ENCODE results near the gene PRSS27. TPM values are rescaled to one million over a fixed set of nuclear protein-coding genes. Genes with fewer than 3 reads are reported as not detected.

PRSS27 gene
- polyA plus RNA-seq, 1 donor (not counting 4 experiments of a cell fraction or from before 2014, with no cell fraction given): 0.20 TPM

DNA sequence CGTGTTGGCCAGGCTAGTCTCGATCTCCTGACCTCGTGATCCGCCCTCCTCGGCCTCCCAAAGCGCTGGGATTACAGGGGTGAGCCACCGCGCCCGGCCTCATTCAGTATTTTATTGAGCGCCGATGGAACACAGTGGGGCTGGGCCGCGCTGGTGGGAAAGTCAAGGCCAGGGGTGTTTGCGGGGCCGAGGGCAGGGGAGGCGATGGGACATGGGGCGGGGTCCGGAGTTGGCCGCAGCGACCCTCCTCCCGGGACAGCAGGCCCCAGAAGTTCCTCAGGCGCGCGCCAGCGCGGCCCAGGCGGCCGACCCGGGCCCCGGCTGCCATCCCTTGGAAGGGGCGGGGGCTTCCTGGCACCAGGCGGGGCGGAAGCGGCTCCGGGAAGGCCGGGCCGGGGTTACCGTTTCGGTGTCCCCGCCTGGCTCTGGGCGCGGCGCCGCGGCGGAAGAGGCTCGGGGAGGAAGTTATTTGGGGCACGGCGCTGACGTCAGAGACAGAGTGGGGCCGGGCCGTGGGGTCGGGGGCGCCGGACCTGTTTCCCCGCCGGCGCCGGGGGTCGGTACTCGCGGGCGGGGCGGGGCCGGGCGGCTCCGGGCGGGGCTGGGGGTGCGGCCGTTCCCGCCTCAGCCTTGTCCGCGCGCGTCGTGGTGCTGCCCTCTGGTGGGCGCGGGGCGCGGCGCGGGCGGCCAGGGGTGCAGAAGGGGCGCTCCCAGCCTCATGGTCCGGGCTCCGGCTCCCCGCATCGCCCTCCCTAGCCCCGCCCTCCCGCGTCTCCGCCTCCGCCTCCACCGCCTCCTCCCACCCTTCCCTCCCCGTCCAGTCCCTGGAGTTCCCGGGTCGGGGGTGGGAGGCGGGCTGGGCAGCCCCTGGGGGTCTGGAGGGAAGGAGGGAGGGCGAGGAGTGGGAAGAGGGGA, 952 bp upstream of the PRSS27 start:
- H3K9me3 ChIP-seq (ENCODE audit: control insufficient read depth, low read depth, low read length): no peaks in the 10 kb centered on the region
- no peak overlapping the region for H3K27ac ChIP-seq (ENCODE audit: control insufficient read depth, insufficient read depth, low read length)
- H3K79me2 ChIP-seq (ENCODE audit: control insufficient read depth, insufficient read depth, low read length): no peaks in the 10 kb centered on the region
- TF ChIP-seq, protein P1, sequence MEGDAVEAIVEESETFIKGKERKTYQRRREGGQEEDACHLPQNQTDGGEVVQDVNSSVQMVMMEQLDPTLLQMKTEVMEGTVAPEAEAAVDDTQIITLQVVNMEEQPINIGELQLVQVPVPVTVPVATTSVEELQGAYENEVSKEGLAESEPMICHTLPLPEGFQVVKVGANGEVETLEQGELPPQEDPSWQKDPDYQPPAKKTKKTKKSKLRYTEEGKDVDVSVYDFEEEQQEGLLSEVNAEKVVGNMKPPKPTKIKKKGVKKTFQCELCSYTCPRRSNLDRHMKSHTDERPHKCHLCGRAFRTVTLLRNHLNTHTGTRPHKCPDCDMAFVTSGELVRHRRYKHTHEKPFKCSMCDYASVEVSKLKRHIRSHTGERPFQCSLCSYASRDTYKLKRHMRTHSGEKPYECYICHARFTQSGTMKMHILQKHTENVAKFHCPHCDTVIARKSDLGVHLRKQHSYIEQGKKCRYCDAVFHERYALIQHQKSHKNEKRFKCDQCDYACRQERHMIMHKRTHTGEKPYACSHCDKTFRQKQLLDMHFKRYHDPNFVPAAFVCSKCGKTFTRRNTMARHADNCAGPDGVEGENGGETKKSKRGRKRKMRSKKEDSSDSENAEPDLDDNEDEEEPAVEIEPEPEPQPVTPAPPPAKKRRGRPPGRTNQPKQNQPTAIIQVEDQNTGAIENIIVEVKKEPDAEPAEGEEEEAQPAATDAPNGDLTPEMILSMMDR (optimal IDR thresholded peaks at IDR 0.05 in 1 of 3, IDR thresholded peaks at IDR 0.05 in 1 of 3, conservative IDR thresholded peaks at IDR 0.05 in 1 of 3; ENCODE audit: extremely low read depth in 1 of 3, insufficient read depth in 2 of 3, low read length in 3 of 3): peak in 2 of 3 experiments; percentile 65 to 76
- no peak for TF ChIP-seq EZH2 (IDR thresholded peaks at IDR 0.05; ENCODE audit: low read length)
- no peaks in the 10 kb centered on the region for H3K9me1 ChIP-seq (ENCODE audit: control insufficient read depth, extremely low read depth, insufficient read depth, low read length)
- peak overlapping the region; percentile 40 for H2AFZ ChIP-seq (ENCODE audit: control insufficient read depth, low read length)
- no peaks in the 10 kb centered on the region for H3K36me3 ChIP-seq (ENCODE audit: control insufficient read depth in 2 of 2, extremely low read depth in 1 of 2, insufficient read depth in 2 of 2, low read length in 2 of 2)
- peak overlapping the region; percentile 75 for H3K4me2 ChIP-seq (ENCODE audit: control insufficient read depth, extremely low read depth, insufficient read depth, low read depth, low read length)
- no peak for FAIRE-seq
- H3K4me1 ChIP-seq (ENCODE audit: control insufficient read depth, extremely low read depth, insufficient read depth, low read length): peaks cover 7% of the 10 kb centered on the region
- peak overlapping the region; percentile 66 for H3K9ac ChIP-seq (ENCODE audit: control insufficient read depth, extremely low read depth, insufficient read depth, low read length)
- peaks cover 7% of the 10 kb centered on the region for H3K27me3 ChIP-seq (ENCODE audit: control insufficient read depth, extremely low read depth, insufficient read depth, low read length)
- dilution Hi-C loops (cut with MboI; ENCODE audit: extremely low pct_ligation_motif_present, low sequenced_read_pairs): no loop called here
- H4K20me1 ChIP-seq (ENCODE audit: control insufficient read depth, extremely low read depth, insufficient read depth, low read length): no peaks in the 10 kb centered on the region
- H3K4me3 ChIP-seq (ENCODE audit: control insufficient read depth in 2 of 3, extremely low read depth in 1 of 3, insufficient read depth in 2 of 3, low read depth in 1 of 3, low read length in 3 of 3): peak overlapping the region; percentile 54 to 68 (median 54)
- DNase-seq (ENCODE audit: low read depth, low spot score): peak; percentile 25

DNA sequence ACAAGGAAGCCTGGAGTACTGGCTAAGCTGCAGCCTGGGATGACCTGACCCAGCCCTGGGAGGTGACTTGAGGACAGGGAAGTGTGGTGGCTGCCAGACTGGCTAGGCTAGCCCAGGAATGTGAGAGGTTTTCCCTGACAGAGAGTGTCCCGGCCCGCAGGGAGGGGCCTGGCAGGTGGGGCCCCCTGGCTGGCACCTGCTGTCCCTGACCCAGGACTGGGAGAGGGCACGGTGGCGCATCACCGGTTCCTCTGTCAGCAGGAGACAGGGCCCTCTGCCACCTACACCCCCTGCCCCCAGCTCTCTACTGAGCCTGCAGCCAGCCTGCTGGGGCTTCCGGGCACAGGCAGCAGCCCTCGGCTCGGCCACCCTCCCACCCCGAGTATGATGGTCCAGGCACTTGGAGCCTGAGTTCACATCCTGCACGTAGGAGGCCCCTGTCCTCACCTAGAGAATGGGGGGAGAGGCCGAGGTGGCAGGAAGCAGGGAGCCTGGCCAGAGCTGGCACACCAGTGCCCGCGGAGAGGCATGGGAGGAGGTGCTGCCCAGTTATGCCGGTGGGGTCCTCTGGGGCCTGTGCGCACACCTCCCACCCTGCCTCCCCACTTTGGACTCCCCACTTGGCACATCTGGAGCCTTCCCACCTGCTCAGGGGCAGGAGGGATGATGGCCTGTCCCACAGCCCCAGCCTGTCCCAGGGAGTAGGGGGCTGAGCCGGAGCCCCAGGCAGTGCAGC, 528 bp downstream of the PRSS27 start:
- Histone ChIP-seq H3K9me1 (ENCODE audit: control insufficient read depth, extremely low read depth, insufficient read depth, low read length) (no peaks in the 10 kb centered on the region), H2AFZ (ENCODE audit: control insufficient read depth, low read length) (no peak overlapping the region), H3K4me3 (ENCODE audit: control insufficient read depth in 2 of 3, extremely low read depth in 1 of 3, insufficient read depth in 2 of 3, low read depth in 1 of 3, low read length in 3 of 3) (no peak overlapping the region), H3K36me3 (ENCODE audit: control insufficient read depth in 2 of 2, extremely low read depth in 1 of 2, insufficient read depth in 2 of 2, low read length in 2 of 2) (no peaks in the 10 kb centered on the region), H3K79me2 (ENCODE audit: control insufficient read depth, insufficient read depth, low read length) (no peaks in the 10 kb centered on the region), H3K9ac (ENCODE audit: control insufficient read depth, extremely low read depth, insufficient read depth, low read length) (no peak overlapping the region), H3K4me1 (ENCODE audit: control insufficient read depth, extremely low read depth, insufficient read depth, low read length) (peaks cover 7% of the 10 kb centered on the region), H3K27me3 (ENCODE audit: control insufficient read depth, extremely low read depth, insufficient read depth, low read length) (peaks cover 8% of the 10 kb centered on the region), H3K4me2 (ENCODE audit: control insufficient read depth, extremely low read depth, insufficient read depth, low read depth, low read length) (no peak overlapping the region), H3K27ac (ENCODE audit: control insufficient read depth, insufficient read depth, low read length) (no peak overlapping the region), H4K20me1 (ENCODE audit: control insufficient read depth, extremely low read depth, insufficient read depth, low read length) (no peaks in the 10 kb centered on the region), H3K9me3 (ENCODE audit: control insufficient read depth, low read depth, low read length) (no peaks in the 10 kb centered on the region)
- dilution Hi-C loops (cut with MboI; ENCODE audit: extremely low pct_ligation_motif_present, low sequenced_read_pairs): no loop called here
- TF ChIP-seq EZH2 (IDR thresholded peaks at IDR 0.05; ENCODE audit: low read length): no peak
- TF ChIP-seq, protein P1 (optimal IDR thresholded peaks at IDR 0.05 in 1 of 3, IDR thresholded peaks at IDR 0.05 in 1 of 3, conservative IDR thresholded peaks at IDR 0.05 in 1 of 3; ENCODE audit: extremely low read depth in 1 of 3, insufficient read depth in 2 of 3, low read length in 3 of 3): no peak
- no peak for DNase-seq (ENCODE audit: low read depth, low spot score)
- no peak for FAIRE-seq
